ENCODE results near the gene DCAF7.

Gene DCAF7

GRCh38 chr17:63531022-63531965, 19.0 kb upstream of the DCAF7 start:
- DNase-seq (ENCODE audit: low spot score): no peak
- no peak for TF ChIP-seq CTCF (IDR thresholded peaks at IDR 0.05; ENCODE audit: borderline replicate concordance, control extremely low read depth, extremely low read depth, insufficient read depth, missing control alignments)
- in situ Hi-C loops (cut with MboI; ENCODE audit: low sequenced_read_pairs, unreplicated experiment): no loop called here

- DNase-seq (ENCODE audit: low spot score): no peak
- in situ Hi-C loops (cut with MboI; ENCODE audit: low sequenced_read_pairs, unreplicated experiment): no loop called here
- TF ChIP-seq CTCF (IDR thresholded peaks at IDR 0.05; ENCODE audit: borderline replicate concordance, control extremely low read depth, extremely low read depth, insufficient read depth, missing control alignments): no peak
Measured at GRCh38 chr17:63533433-63534077, 16.7 kb upstream of the DCAF7 start.

DNA sequence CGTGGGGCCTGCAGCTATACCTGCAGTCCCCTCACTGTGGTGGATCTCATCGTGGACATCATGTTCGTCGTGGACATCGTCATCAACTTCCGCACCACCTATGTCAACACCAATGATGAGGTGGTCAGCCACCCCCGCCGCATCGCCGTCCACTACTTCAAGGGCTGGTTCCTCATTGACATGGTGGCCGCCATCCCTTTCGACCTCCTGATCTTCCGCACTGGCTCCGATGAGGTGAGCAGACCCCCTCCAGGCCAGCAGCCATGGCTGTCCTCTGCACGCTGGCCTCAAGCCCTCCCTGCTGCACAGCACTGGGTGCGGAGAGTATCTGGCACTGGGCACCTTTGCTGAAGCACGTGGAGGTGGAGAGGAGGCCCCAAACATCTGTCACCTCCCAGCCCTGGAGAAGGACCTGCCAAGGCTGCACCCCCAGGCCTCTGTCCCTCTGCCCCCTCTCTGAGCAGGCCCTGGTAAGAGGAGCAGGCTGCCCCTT, 16.2 kb upstream of the DCAF7 start:
- DNase-seq (ENCODE audit: low spot score): no peak
- in situ Hi-C loops (cut with MboI; ENCODE audit: low sequenced_read_pairs, unreplicated experiment): no loop called here
- no peak for TF ChIP-seq CTCF (IDR thresholded peaks at IDR 0.05; ENCODE audit: borderline replicate concordance, control extremely low read depth, extremely low read depth, insufficient read depth, missing control alignments)

DNA sequence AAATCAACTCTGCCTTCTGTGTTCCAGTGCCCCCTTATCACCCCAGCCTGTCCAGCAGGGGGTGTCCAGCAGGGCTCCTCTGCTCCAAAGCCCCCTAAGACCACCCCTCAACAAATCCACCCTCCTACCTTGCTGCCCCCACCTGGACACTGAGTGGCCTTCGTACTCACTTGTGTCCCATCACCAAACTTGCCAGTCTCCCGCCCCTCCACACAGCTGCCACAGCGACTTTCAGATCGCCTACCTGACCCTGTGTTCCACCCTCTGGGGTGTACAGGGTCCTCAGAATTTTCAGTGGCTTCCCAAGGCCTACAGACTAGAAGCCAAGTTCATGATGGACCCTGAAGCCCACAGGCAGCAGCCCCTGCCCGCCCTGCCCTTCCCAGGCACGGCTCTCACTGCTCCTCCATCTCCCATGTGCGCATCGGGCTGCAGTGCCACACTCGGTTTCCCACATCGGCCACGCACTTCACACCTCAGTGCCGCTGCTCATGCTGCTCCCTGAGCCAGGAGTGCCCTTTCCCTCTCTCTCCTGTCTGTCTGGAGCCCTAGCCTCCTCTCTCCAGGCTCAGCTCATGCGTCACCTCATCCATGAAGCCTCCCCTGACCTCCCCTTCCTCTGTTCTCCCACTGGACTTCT, 15.3 kb upstream of the DCAF7 start:
- in situ Hi-C loops (cut with MboI; ENCODE audit: low sequenced_read_pairs, unreplicated experiment): no loop called here

GRCh38 chr17:63535640-63536039, 14.6 kb upstream of the DCAF7 start:
- no peak for DNase-seq (ENCODE audit: low spot score)
- in situ Hi-C loops (cut with MboI; ENCODE audit: low sequenced_read_pairs, unreplicated experiment): no loop called here
- no peak for TF ChIP-seq CTCF (IDR thresholded peaks at IDR 0.05; ENCODE audit: borderline replicate concordance, control extremely low read depth, extremely low read depth, insufficient read depth, missing control alignments)

More for the DNA sequence above, 15.3 kb upstream of the DCAF7 start:
- TF ChIP-seq CTCF (IDR thresholded peaks at IDR 0.05; ENCODE audit: borderline replicate concordance, control extremely low read depth, extremely low read depth, insufficient read depth, missing control alignments): no peak
- DNase-seq (ENCODE audit: low spot score): no peak

- TF ChIP-seq CTCF (IDR thresholded peaks at IDR 0.05; ENCODE audit: borderline replicate concordance, control extremely low read depth, extremely low read depth, insufficient read depth, missing control alignments): no peak
- DNase-seq (ENCODE audit: low spot score): no peak
- in situ Hi-C loops (cut with MboI; ENCODE audit: low sequenced_read_pairs, unreplicated experiment): no loop called here
Measured at GRCh38 chr17:63537001-63537400, 13.3 kb upstream of the DCAF7 start.
